Measurements from ENCODE around the gene KLHL11. TPM values are rescaled to one million over a fixed set of nuclear protein-coding genes. Genes with fewer than 3 reads are reported as not detected.
"Not testable (repeated sequence)": the region's sequence is repeated elsewhere in the genome, so short reads cannot be mapped to it uniquely, and the experiment has no call there.

The KLHL11 gene
- total RNA-seq, 4 donors from 2014 or later: 16.2 to 18.8 (median 18.0) TPM

DNA sequence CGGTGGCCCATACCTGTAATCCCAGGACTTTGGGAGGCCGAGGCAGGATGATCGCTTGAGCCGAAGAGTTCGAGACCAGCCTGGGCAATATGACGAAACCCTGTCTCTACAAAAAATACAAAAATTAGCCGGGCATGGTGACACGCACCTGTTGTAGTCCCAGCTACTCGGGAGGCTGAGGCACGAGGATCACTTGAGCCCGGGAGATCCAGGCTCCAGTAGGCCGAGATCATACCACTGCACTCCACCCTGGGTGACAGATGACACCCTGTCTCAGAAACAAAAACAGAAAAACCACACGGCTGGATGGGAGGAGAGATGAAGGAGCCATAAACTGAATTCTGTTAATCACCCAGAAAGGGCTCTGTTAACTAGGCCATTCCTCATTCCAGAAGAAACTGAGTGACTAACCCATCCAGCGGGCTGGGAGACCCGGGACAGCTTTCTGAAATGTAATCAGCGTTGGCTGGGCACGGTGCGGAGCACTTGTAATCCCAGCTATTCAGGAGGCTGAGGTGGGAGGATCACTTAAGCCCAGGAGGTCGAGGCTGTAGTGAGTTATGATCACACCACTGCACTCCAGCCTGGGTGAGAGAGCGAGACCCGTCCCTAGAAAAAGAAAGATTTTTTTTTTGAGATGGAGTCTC lies 28.6 kb downstream of the KLHL11 start:
- no peak for TF ChIP-seq CTCF (IDR thresholded peaks at IDR 0.05)
- ATAC-seq (ENCODE audit: low FRiP score) (no peak), DNase-seq (ENCODE audit: low spot score) (no peak)

DNA sequence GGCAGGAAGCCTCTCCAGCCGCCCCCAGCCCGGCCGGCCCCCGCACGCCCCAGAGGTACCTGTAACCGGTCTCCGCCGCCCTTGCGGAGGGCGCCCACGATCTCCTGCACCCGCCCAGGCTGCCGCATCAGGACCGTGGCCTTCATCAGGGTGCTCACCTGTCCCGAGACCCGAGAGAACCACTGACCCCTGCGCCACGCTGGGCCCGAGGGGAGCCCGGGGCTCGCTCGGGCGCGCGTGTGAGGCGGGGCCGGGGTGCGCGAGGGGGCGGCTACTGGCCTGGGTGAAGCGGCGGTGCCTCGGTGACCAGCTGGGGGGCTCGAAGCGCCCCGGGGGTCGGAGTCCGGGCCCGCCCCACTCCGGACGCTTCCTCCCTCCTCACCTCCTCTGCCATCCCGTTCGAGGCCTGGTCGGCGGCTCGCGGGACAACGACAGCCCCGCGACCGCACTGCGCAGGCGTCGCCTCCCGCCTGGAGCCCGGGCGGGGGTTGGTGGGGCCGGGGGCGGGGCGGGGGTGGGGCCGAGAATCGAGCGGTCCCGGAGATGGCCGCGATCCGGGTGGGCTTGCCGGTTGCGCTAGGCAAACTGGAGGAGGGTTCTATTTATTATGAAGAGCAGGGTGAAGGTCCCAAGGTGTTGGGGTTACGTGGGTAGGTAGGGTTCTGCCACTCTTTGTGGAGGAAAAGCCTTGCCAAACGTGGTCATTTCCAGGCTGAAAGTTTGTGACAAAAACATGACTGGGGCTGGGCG lies 29.2 kb downstream of the KLHL11 start, which contains the start of gene NT5C3B:
Gene NT5C3B (minus strand): TSS at position 433 of the 750 bp plus-strand sequence. CDS start 39 bp downstream, at position 394.
- peak; percentile 70 for ATAC-seq (ENCODE audit: low FRiP score)
- TF ChIP-seq CTCF (IDR thresholded peaks at IDR 0.05): no peak
- no peak for DNase-seq (ENCODE audit: low spot score)

DNA sequence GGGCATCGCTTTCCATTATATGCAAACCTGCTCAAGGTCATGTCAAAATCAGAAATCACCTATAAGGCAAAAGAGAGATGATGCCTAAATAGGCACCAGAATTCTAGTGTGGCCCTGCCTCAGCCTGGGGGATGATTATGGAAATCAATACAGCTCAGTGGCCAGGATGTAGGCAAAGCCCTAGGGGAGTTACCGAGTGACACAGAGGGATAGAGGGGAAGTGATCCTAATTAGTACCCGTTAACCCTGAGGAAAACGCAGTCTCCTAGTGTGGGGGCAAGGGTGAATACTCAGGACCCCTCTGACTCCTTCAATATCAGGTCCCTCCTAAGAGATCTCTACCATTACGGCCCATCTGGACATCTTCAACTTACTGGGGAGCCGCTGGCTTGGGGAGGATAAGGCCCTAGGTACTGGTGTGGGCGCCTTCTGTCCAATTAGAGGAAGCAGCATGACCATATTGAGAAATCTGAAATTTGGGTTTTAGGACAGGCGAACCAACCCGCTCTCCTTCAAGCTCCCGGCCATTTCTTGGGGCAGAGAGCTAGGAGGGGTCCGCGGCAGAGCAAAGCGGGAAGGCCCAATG lies 29.9 kb downstream of the KLHL11 start:
- TF ChIP-seq CTCF (IDR thresholded peaks at IDR 0.05): no peak
- DNase-seq (ENCODE audit: low spot score) (no peak), ATAC-seq (ENCODE audit: low FRiP score) (peak; percentile 42)

DNA sequence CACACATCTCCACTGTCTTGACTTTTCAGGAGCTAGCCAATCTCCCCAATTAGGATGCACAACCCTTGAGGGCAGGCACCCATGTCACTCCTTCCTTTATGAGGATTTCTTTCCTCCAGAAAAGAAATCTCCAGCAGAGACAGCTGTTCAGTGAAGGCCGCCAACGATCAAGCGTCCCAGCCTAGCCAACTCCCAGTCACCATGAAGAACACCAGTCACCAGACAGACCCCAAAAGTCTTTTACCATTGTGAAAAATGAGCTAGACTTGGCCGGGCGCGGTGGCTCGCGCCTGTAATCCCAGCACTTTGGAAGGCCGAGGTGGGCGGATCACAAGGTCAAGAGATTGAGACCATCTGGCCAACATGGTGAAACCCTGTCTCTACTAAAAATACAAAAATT lies 35.3 kb downstream of the KLHL11 start:
- not testable (repeated sequence) for DNase-seq (ENCODE audit: low spot score)

GRCh38 chr17:41825175-41825845 lies 39.9 kb downstream of the KLHL11 start:
- TF ChIP-seq CTCF (IDR thresholded peaks at IDR 0.05): no peak

More for the DNA sequence above, 35.3 kb downstream of the KLHL11 start:
- ATAC-seq (ENCODE audit: low FRiP score): not testable (repeated sequence)

DNA sequence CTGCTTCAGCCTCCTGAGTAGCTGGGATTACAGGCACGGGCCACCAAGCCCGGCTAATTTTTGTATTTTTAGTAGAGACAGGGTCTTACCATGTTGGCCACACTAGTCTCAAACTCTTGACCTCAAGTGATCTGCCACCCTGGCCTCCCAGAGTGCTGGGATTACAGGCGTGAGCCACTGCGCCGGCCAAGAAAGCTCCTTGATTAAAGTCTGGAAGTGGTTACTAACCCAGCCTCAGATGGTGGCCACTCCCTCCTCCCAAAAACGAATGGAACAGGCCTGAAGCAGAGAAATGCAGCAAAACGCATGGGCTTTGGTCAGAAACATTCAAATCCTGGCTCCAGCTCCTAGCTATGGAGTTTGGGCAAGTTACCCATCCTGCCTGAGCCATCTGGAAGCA lies 41.1 kb downstream of the KLHL11 start:
- TF ChIP-seq CTCF (IDR thresholded peaks at IDR 0.05): no peak
- no peak for DNase-seq (ENCODE audit: low spot score)
- no peak for ATAC-seq (ENCODE audit: low FRiP score)

More at GRCh38 chr17:41825175-41825845, 39.9 kb downstream of the KLHL11 start:
- DNase-seq (ENCODE audit: low spot score) (no peak), ATAC-seq (ENCODE audit: low FRiP score) (no peak)

DNA sequence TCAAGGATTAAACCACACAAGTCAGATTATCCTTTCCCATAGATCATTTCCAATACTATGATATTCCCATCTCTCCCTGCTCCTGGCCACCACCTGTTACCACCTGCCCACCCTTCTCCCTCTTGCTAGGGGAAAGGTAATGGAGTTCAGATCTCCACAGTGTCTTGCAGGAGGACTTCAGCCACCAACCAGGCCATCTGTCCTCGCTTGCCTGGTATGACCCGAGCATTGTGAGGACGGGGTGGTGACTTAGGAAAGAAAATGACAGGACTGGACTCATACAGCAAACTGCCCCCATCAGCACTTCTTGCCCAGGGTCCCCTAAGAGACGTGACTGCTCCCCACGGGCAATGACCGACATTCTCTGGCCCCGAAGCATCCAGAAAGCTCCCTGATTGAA lies 41.6 kb downstream of the KLHL11 start:
- ATAC-seq (ENCODE audit: low FRiP score): no peak
- DNase-seq (ENCODE audit: low spot score): no peak
- no peak for TF ChIP-seq CTCF (IDR thresholded peaks at IDR 0.05)
